ENCODE measurements around the gene CACNG6.
"Not testable (repeated sequence)": the region's sequence is repeated elsewhere in the genome, so short reads cannot be mapped to it uniquely, and the experiment has no call there.

Gene CACNG6

GRCh38 chr19:54036542-54036941 is 45.1 kb downstream of the CACNG6 start:
- not testable (repeated sequence) for FAIRE-seq; DNase-seq (ENCODE audit: insufficient read length, low spot score)

- FAIRE-seq = no peak
- no peak for DNase-seq (ENCODE audit: insufficient read length, low spot score)
These were observed 48.6 kb downstream of the CACNG6 start for GRCh38 chr19:54040003-54040402.

- peak; percentile 26 for FAIRE-seq
- peak; percentile 19 for DNase-seq (ENCODE audit: insufficient read length, low spot score)
These were observed 50.7 kb downstream of the CACNG6 start for GRCh38 chr19:54041969-54042606.

GRCh38 chr19:54042989-54043388 is 51.6 kb downstream of the CACNG6 start:
- no peak for FAIRE-seq
- DNase-seq (ENCODE audit: insufficient read length, low spot score) = no peak

DNA sequence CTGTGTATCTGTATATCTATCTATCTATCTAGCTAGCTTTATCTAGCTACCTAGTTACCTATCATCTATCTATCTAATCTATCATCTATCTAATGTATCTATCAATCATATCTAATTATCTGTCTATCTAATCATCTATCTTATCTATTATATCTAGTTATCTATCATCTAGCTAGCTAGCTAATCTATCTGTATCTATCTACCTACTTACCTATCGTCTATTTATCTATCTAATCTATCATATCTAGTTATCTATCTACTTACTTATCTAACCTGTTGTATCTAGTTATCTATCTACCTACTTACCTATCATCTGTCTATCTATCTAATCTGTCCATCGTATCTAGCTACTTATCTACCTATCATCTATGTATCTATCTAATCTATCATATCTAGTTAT is 54.3 kb downstream of the CACNG6 start:
- DNase-seq (ENCODE audit: insufficient read length, low spot score) (no peak), FAIRE-seq (no peak)

DNA sequence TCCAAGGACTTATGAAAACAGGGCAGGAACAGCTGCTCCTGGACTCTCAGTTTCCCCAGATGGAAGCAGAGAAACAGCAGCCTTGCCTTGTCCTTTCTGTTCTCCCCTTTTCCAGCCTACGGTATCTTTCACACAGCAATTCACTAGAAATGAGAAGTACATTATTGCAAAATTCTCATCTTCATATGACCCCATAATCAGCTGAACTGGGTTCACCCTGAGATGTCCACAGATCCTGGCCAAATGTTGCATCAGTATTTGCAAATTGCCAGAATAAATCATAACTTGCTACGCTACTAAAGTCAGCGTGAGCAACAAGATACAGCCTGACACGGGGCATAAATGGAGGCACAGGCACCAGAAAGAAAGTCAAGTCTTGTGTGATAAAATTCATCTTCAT is 56.2 kb downstream of the CACNG6 start:
- DNase-seq (ENCODE audit: insufficient read length, low spot score) (no peak), FAIRE-seq (no peak)
